SK-N-SH (cell line): ENCODE measurements around the gene ARMH3. TPM values are rescaled to one million over a fixed set of nuclear protein-coding genes. Genes with fewer than 3 reads are reported as not detected.

ENCODE experiments used
- CTCF ChIA-PET: fragments of 300-600, 350-600 bp; formaldehyde crosslinking; extraction: SDS; loops from one replicate; lab custom pipeline; 2021; lab: Yijun Ruan, JAX
- POLR2A ChIA-PET: fragments of 350-600 bp; sonication (Branson Sonifier 250); formaldehyde crosslinking; extraction: SDS; loops from one replicate; lab custom pipeline; 2020; ENCODE audit warnings: antibody characterized with exemption, inconsistent platforms; lab: Yijun Ruan, JAX
- DNase-seq: peaks from one replicate; pipeline ENCODE4 v3.0.0; 2012
- H2AFZ ChIP-seq: fragments of 200-600 bp; sonication (generic); 2 replicates; pipeline ENCODE4 v1.8.1; 2016; ENCODE audit warnings: antibody characterized with exemption, mild to moderate bottlenecking, low read depth
- H3F3A ChIP-seq: fragments of 200-600 bp; sonication (generic); replicated peaks from 2 replicates; pipeline ENCODE3; 2016; ENCODE audit warnings: antibody characterized with exemption, mild to moderate bottlenecking; ENCODE audit not compliant: insufficient read depth
- H3K27ac ChIP-seq, 2 experiments: fragments of 200-500 bp in 1 of 2; fragments of 200-600 bp in 1 of 2; sonication (Bioruptor generic) in 1 of 2; sonication (generic), shearing (Covaris generic) in 1 of 2; 2 replicates each; pipeline versions ENCODE4 v1.5.1 to v1.6.1; 2014 to 2016; ENCODE audit warnings: low read depth in 2 of 2, inconsistent platforms in 1 of 2, low read length in 1 of 2, mild to moderate bottlenecking in 1 of 2, mixed read lengths in 1 of 2
- H3K27me3 ChIP-seq: fragments of 200-600 bp; sonication (generic), shearing (Covaris generic); 2 replicates; pipeline ENCODE4 v1.6.1; 2016; ENCODE audit warnings: mixed run types; ENCODE audit not compliant: insufficient read depth
- H3K36me3 ChIP-seq, 2 experiments: fragments of 200-500 bp in 1 of 2; fragments of 200-600 bp in 1 of 2; sonication (Bioruptor generic) in 1 of 2; sonication (generic) in 1 of 2; replicated peaks in 1 of 2; 2 replicates each; pipeline versions ENCODE3 to v1.5.1; 2014 to 2016; ENCODE audit warnings: low read length in 1 of 2, mild to moderate bottlenecking in 1 of 2; ENCODE audit not compliant: insufficient read depth in 2 of 2, control insufficient read depth in 1 of 2
- H3K4me1 ChIP-seq, 2 experiments: fragments of 200-500 bp in 1 of 2; fragments of 200-600 bp in 1 of 2; sonication (Bioruptor generic) in 1 of 2; sonication (generic), shearing (Covaris generic) in 1 of 2; 2 replicates each; pipeline versions ENCODE4 v1.5.1 to v1.6.1; 2014 to 2016; ENCODE audit warnings: low read depth in 1 of 2, low read length in 1 of 2, mixed run types in 1 of 2; ENCODE audit not compliant: insufficient read depth in 2 of 2, control insufficient read depth in 1 of 2
- H3K4me2 ChIP-seq: fragments of 200-600 bp; sonication (generic), shearing (Covaris generic); 2 replicates; pipeline ENCODE4 v1.6.1; 2017; ENCODE audit warnings: mixed run types
- H3K4me3 ChIP-seq, 2 experiments: fragments of 200-500 bp in 1 of 2; fragments of 200-600 bp in 1 of 2; sonication (Bioruptor generic) in 1 of 2; sonication (generic), shearing (Covaris generic) in 1 of 2; 2 replicates each; pipeline versions ENCODE4 v1.5.1 to v1.8.1; 2014 to 2016; ENCODE audit warnings: low read depth in 2 of 2, inconsistent platforms in 1 of 2, low read length in 1 of 2, mild to moderate bottlenecking in 1 of 2, mixed read lengths in 1 of 2, moderate library complexity in 1 of 2
- H3K79me2 ChIP-seq: fragments of 200-600 bp; sonication (generic); 2 replicates; pipeline ENCODE4 v1.8.1; 2017; ENCODE audit warnings: mild to moderate bottlenecking; ENCODE audit not compliant: insufficient read depth
- H3K9ac ChIP-seq: fragments of 200-600 bp; sonication (generic); 2 replicates; pipeline ENCODE4 v1.6.1; 2017; ENCODE audit warnings: mixed run types
- H3K9me2 ChIP-seq: fragments of 200-600 bp; sonication (generic); 2 replicates; pipeline ENCODE4 v1.6.1; 2017; ENCODE audit warnings: mixed run types
- H3K9me3 ChIP-seq: fragments of 200-600 bp; sonication (generic); 2 replicates; pipeline ENCODE4 v1.6.1; 2017; ENCODE audit warnings: mixed run types, mild to moderate bottlenecking, moderate library complexity
- H4K20me1 ChIP-seq: fragments of 200-600 bp; sonication (generic); 2 replicates; pipeline ENCODE4 v1.6.1; 2017; ENCODE audit warnings: mild to moderate bottlenecking, mixed run types; ENCODE audit not compliant: insufficient read depth
- ELF1 ChIP-seq: IDR thresholded peaks from 2 replicates; pipeline ENCODE4 v1.4.0; 2012
- EZH2phosphoT487 ChIP-seq: fragments of 200-600 bp; sonication (generic); IDR thresholded peaks from 2 replicates; pipeline ENCODE4 v1.6.1; 2017; ENCODE audit warnings: low read depth, mixed run types, mild to moderate bottlenecking, antibody characterized with exemption, moderate library complexity, borderline replicate concordance
- FOXM1 ChIP-seq: IDR thresholded peaks from 2 replicates; pipeline ENCODE4 v1.4.0; 2012; ENCODE audit warnings: low read depth, mild to moderate bottlenecking
- GABPA ChIP-seq: IDR thresholded peaks from 2 replicates; pipeline ENCODE4 v1.4.0; 2012; ENCODE audit warnings: low read depth, mild to moderate bottlenecking
- IRF3 ChIP-seq: fragments of 150-350 bp; IDR thresholded peaks from 2 replicates; pipeline ENCODE4 v1.6.1; 2016; ENCODE audit warnings: mild to moderate bottlenecking, low read depth, low read length
- JUND ChIP-seq: IDR thresholded peaks from 2 replicates; pipeline ENCODE4 v1.4.0; 2012
- MAX ChIP-seq: IDR thresholded peaks from 2 replicates; pipeline ENCODE4 v1.4.0; 2012; ENCODE audit warnings: low read depth
- MXI1 ChIP-seq: IDR thresholded peaks from 2 replicates; pipeline ENCODE4 v1.6.1; 2012; ENCODE audit warnings: mild to moderate bottlenecking, low read depth, low read length, improper control_type of control experiment
- NFIC ChIP-seq: IDR thresholded peaks from 2 replicates; pipeline ENCODE4 v1.4.0; 2012; ENCODE audit warnings: borderline replicate concordance
- NRF1 ChIP-seq: IDR thresholded peaks from 2 replicates; pipeline ENCODE4 v1.6.1; 2012; ENCODE audit warnings: low read depth, mild to moderate bottlenecking, low read length
- RAD21 ChIP-seq: IDR thresholded peaks from 2 replicates; pipeline ENCODE4 v1.6.1; 2012; ENCODE audit warnings: mild to moderate bottlenecking, low read length
- REST ChIP-seq: IDR thresholded peaks from 2 replicates; pipeline ENCODE4 v1.6.1; 2012; ENCODE audit warnings: mild to moderate bottlenecking, low read depth, low read length, moderate library complexity
- RFX5 ChIP-seq: IDR thresholded peaks from 2 replicates; pipeline ENCODE4 v1.6.1; 2012; ENCODE audit warnings: mild to moderate bottlenecking, improper control_type of control experiment, low read length
- SMC3 ChIP-seq: IDR thresholded peaks from 2 replicates; pipeline ENCODE4 v1.6.1; 2012; ENCODE audit warnings: low read depth, low read length, improper control_type of control experiment
- TEAD4 ChIP-seq: IDR thresholded peaks from 2 replicates; pipeline ENCODE4 v1.4.0; 2012; ENCODE audit warnings: mild to moderate bottlenecking, borderline replicate concordance; ENCODE audit not compliant: insufficient read depth
- WGBS: methylation state at CpG from one replicate; pipeline ENCODE4 v1.1.6; 2017; ENCODE audit warnings: low lambda C conversion rate; 5-methylcytosine and 5-hydroxymethylcytosine counted together
- polyA plus RNA-seq, 3 experiments: library from polyadenylated mRNA; depleted of rRNA; stranded (reverse); fragments of >200 nt; gene quantifications; 2 replicates each; pipeline ENCODE4 v1.2.3, GENCODE V29; 2012
- TF ChIP-seq, protein P1 (sequence below): IDR thresholded peaks from 2 replicates; pipeline ENCODE4 v1.4.0; 2012; ENCODE audit warnings: low read depth, borderline replicate concordance
- TF ChIP-seq, protein P2 (sequence below): fragments of 150-350 bp; IDR thresholded peaks from 2 replicates; pipeline ENCODE4 v1.6.1; 2017; ENCODE audit warnings: antibody characterized with exemption, low read length, low read depth, borderline replicate concordance

The ARMH3 gene
- polyA plus RNA-seq, 1 of the 3 experiments (the other 2 are of a cell fraction): 12.1 TPM

DNA sequence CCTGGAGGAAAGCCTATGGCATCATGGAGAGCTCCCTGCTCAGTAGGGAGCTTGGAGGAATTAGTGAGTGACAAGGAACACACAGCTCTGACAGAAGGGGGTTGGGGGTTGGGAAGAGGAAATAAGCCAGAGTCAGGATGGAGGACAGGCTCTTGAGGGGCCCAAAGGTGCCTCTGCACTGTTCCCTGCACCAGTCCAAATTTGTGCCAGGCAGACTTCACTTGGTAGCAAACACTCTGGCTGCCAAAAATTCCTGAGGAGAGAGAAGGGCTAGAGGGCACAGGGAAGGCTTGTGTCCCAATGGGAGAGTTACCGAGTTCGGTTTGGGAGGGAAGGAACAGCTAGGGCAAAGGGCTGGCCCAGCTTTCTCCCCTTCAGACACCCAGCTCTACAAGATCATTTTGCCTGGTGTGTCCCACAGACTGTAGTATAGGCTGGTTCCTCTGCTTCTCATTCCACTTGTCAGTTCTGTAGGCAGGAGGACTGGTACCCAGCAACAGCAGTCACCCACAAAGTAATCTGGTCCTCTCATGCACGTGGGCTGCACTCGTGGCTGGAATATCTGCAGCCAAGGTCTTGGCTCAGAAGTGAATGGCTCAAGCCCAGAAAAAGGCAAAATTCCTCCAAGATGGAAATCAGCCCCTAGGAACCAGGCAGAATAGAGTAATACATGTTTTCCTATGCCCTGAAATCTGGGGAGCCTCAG, 204.4 kb downstream of the ARMH3 start:
- H4K20me1 ChIP-seq: no peaks in the 10 kb centered on the region
- H3K27ac ChIP-seq: no peak overlapping the region
- CTCF ChIA-PET: interaction anchor here (1.1 to 18.9 kb wide), 2 partner anchors 8 to 158 kb away, joined by 3 to 169 read pairs; partner anchors contain the start of gene KCNIP2
- no peaks in the 10 kb centered on the region for H3K27me3 ChIP-seq
- H3K4me1 ChIP-seq: peaks cover 0 to 14% of the 10 kb centered on the region in 2 experiments; a peak in 1 of 4 replicates
- H3K36me3 ChIP-seq: no peaks in the 10 kb centered on the region
- no peak overlapping the region for H2AFZ ChIP-seq
- no peak for DNase-seq
- TF ChIP-seq GABPA: no peak
- no peak for TF ChIP-seq FOXM1
- TF ChIP-seq NFIC: no peak
- no peak for TF ChIP-seq MXI1
- no peak for TF ChIP-seq IRF3
- no peak for TF ChIP-seq REST
- TF ChIP-seq EZH2phosphoT487: no peak
- TF ChIP-seq ELF1: no peak
- TF ChIP-seq JUND: no peak
- TF ChIP-seq SMC3: no peak
- TF ChIP-seq NRF1: no peak
- TF ChIP-seq, all 33 proteins: peak for 0
- Histone ChIP-seq H3F3A (no peaks in the 10 kb centered on the region), H3K9me2 (no peaks in the 10 kb centered on the region), H3K4me2 (no peak overlapping the region), H3K4me3 (no peak overlapping the region), H3K9me3 (no peaks in the 10 kb centered on the region), H3K79me2 (no peaks in the 10 kb centered on the region), H3K9ac (no peak overlapping the region)
- 97% methylated on average over 3 of the region's 4 CpGs for WGBS
- POLR2A ChIA-PET: no interaction called here

DNA sequence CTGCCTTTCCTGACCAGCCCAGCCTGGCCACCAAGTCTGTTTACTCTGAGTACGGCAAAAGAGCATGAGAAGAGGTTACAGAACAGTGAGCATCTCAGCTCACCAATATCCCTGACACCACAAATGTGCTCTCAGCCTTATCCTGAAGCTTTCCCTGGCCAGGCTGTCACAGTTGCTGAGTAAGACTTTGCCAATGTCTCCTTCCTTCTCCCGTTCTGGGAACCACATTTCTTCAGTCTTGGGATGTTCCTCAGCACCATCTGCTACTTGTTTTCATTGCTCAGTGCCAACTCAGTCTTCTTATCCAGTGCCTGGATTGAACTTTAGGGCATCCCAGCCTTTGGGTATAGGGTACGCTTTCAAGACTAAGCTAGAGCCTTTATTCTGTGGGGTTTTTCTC, 205.2 kb downstream of the ARMH3 start:
- no peaks in the 10 kb centered on the region for H4K20me1 ChIP-seq
- H3K4me3 ChIP-seq: no peak overlapping the region
- no peak overlapping the region for H2AFZ ChIP-seq
- no peak overlapping the region for H3K4me2 ChIP-seq
- no peak overlapping the region for H3K9ac ChIP-seq
- no peaks in the 10 kb centered on the region for H3K9me3 ChIP-seq
- H3K4me1 ChIP-seq: peaks cover 0 to 14% of the 10 kb centered on the region in 2 experiments; a peak in 1 of 4 replicates
- CTCF ChIA-PET: interaction anchor here (0.7 to 18.9 kb wide), 3 partner anchors 7 to 38 kb away, joined by 3 to 169 read pairs (median 4); partner anchors contain the start of gene KCNIP2
- H3K27me3 ChIP-seq: no peaks in the 10 kb centered on the region
- WGBS: 83% methylated on average over 3 of the region's 3 CpGs
- peaks cover 0 to 2% of the 10 kb centered on the region in 2 experiments for H3K36me3 ChIP-seq
- POLR2A ChIA-PET: no interaction called here
- no peaks in the 10 kb centered on the region for H3K79me2 ChIP-seq
- H3K27ac ChIP-seq: no peak overlapping the region
- DNase-seq: no peak
- H3K9me2 ChIP-seq: no peaks in the 10 kb centered on the region
- no peaks in the 10 kb centered on the region for H3F3A ChIP-seq
- TF ChIP-seq MAX (no peak), RFX5 (no peak), NFIC (no peak), NRF1 (no peak), MXI1 (no peak), RAD21 (no peak), TEAD4 (no peak)
- TF ChIP-seq, protein P1, sequence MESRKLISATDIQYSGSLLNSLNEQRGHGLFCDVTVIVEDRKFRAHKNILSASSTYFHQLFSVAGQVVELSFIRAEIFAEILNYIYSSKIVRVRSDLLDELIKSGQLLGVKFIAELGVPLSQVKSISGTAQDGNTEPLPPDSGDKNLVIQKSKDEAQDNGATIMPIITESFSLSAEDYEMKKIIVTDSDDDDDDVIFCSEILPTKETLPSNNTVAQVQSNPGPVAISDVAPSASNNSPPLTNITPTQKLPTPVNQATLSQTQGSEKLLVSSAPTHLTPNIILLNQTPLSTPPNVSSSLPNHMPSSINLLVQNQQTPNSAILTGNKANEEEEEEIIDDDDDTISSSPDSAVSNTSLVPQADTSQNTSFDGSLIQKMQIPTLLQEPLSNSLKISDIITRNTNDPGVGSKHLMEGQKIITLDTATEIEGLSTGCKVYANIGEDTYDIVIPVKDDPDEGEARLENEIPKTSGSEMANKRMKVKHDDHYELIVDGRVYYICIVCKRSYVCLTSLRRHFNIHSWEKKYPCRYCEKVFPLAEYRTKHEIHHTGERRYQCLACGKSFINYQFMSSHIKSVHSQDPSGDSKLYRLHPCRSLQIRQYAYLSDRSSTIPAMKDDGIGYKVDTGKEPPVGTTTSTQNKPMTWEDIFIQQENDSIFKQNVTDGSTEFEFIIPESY: no peak
- TF ChIP-seq, protein P2, sequence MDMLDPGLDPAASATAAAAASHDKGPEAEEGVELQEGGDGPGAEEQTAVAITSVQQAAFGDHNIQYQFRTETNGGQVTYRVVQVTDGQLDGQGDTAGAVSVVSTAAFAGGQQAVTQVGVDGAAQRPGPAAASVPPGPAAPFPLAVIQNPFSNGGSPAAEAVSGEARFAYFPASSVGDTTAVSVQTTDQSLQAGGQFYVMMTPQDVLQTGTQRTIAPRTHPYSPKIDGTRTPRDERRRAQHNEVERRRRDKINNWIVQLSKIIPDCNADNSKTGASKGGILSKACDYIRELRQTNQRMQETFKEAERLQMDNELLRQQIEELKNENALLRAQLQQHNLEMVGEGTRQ: no peak
